HG03432 (cell line): ENCODE measurements around the gene CLIP1.
"Not testable (repeated sequence)": the region's sequence is repeated elsewhere in the genome, so short reads cannot be mapped to it uniquely, and the experiment has no call there.

Experiments
- ATAC-seq: cut with Tn5 transposase; IDR thresholded peaks from one replicate; pipeline ENCODE4 v1.9.1; 2021; ENCODE audit warnings: mild to moderate bottlenecking, moderate library complexity; ENCODE audit not compliant: unreplicated experiment

The CLIP1 gene

DNA sequence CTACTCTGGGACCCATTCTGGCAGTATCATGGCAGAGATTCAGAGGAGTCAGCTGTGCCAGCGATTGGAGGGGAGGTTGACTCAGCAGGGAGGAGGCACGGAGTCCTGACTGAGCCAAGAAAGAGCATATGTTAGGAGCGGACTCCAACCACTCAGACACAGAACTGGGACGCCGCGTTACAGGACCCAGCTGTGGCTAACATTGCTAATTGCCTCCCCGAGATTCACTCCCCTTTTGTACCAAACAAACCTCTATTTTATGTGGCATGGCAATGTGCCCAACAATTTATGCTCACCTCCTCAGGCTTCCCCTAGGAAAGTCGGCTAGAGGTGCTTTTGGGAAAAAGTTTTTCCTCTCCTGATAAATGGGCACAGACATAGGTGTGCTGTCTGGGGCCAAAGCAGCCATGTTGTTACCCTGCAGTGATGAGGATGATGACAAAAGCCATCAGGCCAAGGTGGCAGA is 15.2 kb upstream of the CLIP1 start:
- no peak for ATAC-seq

DNA sequence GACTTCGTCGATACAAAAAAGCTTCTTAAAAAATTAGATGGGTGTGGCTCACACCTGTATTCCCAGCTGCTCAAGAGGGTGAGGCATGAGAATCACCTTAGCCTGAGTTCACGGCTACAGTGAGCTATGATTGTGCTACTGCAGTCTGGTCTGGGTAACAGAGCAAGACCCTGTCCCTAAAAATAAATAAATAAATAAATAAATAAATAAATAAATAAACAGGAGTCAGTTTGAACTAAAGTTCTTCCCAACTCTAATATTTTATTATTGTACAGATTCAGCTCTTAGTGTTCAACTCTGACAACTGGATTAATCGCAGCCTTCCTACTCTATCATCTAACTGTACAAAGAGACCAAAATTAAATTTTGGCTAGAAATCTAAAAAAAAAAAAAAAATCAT is 12.7 kb upstream of the CLIP1 start:
- ATAC-seq: no peak

GRCh38 chr12:122429043-122429442 is 6.6 kb upstream of the CLIP1 start:
- not testable (repeated sequence) for ATAC-seq

- no peak for ATAC-seq
These were observed 4.9 kb upstream of the CLIP1 start for GRCh38 chr12:122427403-122427802.

- ATAC-seq: no peak
These were observed 1.0 kb upstream of the CLIP1 start for GRCh38 chr12:122423258-122424165.

DNA sequence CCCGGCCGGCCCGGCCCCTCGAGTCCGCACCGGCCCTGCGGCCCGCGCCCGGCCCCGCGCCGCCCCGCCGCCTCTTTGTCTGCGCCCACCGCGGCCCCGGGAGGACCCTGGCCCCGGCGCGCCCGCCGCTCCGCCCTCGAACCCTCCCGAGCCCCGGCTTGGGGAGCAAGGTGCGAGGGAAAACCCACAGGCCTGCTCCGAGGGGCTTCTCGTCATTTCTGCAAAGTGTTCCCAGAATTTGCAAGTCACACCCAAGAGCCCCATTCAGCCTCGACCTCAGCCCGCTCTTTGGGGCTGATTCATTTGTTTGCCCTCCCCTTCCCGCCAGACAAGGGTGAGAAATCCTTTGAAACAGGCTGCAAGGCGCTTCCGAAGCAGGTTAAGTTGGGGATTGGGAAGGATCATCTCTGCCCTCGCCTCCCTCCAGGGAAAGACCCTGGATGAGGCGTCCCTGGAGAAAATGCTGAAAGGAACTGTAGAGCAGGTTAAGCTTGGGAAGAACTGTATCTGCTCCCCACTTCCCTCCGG is 325 bp upstream of the CLIP1 start:
- peak; percentile 6 for ATAC-seq

DNA sequence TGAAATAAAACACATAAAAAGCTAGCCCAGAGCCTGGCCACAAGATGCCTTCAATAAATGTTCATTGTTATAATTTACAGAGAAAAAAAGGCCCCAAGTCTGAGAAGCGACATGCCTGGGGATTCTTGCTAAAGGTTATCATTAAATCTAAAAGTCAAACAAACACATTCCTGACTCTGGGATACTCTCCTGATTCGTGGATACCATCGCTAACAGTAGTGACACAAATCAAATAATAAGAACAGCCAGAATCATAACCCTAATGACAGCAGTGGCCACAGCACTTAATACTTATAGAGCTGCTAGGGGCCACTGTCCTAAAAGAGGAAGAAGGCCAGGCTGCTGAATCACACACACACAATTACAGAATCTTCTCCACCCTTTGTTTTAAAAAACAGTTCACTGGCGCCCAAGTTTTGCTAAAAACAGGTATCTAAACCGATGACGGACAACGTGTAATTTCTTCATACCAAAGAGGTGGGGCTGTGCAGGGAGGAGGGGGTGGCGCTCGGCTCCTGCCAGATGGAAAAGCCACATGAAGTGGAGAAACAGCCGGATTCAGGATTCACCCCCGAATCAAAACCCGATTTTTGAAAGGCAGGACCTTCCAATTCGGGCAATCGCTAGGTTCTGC is 1.2 kb downstream of the CLIP1 start:
- no peak for ATAC-seq

GRCh38 chr12:122420471-122421162 is 1.9 kb downstream of the CLIP1 start:
- ATAC-seq: no peak

DNA sequence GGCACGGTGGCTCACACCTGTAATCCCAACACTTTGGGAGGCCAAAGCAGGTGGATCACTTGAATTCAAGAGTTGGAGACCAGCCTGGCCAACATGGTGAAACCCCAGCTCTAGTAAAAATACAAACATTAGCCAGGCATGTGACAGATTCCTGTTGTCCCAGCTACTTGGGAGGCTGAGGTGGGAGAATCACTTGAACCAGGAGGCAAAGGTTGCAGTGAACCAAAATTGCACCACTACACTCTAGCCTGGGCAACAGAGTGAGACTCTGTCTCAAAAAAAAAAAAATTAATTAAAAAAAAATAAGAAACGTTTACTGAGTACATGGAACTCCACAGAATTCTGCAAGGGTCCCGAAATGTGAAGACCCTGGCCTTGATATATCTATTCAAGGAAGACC is 3.4 kb downstream of the CLIP1 start:
- ATAC-seq: not testable (repeated sequence)

DNA sequence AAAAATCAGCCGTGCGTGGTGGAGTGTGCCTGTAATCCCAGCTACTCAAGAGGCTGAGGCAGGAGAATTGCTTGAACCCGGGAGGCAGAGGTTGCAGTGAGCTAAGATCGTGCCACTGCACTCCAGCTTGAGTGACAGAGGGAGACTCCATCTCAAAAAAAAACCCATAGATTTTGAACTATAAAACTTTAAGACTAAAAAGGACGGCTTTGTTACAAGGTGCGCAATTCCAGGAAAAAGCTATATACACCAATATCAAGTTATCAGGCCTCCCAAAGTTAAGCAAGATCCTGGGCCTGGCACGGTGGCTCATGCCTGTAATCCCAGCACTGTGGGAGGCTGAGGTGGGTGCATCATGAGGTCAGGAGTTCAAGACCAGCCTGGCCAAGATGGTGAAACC is 6.8 kb downstream of the CLIP1 start:
- ATAC-seq: not testable (repeated sequence)

GRCh38 chr12:122413516-122414404 is 8.7 kb downstream of the CLIP1 start:
- ATAC-seq: no peak

- ATAC-seq: no peak
These were observed 9.5 kb downstream of the CLIP1 start for GRCh38 chr12:122412851-122413433.

DNA sequence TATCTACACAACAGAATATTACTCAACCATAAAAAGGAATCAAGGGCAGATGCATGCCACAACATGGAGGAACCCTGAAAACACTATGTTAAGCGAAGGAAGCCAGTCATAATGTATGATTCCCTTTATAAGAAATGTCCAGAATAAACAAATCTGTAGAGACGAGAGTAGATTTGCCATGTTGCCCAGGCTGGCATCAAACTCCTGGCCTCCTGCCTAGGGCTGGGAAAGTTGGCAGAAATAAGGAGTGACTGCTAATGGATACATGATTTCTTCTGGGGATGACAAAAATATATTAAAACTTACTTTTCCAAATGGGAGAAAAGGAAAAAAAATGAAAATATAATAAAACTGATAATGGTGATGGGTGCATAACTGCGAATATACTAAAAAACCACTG is 10.9 kb downstream of the CLIP1 start:
- ATAC-seq: no peak

- ATAC-seq: no peak
These were observed 15.3 kb downstream of the CLIP1 start for GRCh38 chr12:122407208-122407607.

- ATAC-seq: no peak
These were observed 15.7 kb downstream of the CLIP1 start for GRCh38 chr12:122406701-122407164.

DNA sequence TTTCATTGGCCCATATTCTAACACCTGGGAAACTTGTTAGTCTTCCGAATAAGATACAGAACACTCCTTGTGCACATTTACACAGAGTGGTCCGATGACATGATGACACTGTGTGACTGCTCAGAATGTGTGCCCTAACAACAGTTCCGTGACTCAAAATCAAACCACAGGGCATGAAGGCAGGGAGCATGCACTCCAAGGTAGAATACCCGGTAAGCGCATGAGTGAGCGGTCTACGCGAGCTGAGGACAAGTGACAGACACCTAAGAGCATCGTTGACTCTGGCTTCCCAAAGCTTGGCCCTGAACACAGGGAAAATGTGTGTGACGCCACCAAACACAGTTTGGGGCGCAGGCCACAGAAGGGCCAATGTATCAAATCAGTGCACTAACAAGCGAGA is 18.6 kb downstream of the CLIP1 start:
- ATAC-seq: peak; percentile 32

DNA sequence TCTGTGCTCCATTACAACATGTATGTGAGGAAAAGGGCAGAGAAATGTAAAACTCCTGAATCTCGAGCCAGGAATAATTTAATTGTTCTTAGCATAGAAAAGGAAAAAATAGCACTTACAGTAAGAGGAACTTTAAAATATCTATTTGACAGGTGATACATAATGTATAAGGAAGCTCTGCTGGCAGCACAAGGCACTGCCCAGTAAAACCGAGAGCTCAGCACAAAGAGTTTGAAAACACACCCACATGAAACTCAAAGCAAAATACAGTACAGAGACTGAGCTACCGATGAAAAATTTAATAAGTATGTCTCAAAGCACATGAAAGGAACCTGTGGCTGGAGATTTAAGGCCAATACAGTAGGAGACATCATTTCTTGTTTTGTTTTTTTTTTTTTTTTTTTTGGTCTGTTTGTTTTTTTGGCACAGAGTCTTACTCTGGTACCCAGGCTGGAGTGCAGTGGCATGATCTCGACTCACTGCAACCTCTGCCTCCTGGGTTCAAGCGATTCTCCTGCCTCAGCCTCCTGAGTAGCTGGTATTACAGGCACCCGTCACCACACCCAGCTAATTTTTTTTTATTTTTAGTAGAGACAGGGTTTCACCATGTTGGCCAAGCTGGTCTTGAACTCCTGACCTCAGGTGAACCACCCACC is 19.2 kb downstream of the CLIP1 start:
- ATAC-seq: peak; percentile 60

DNA sequence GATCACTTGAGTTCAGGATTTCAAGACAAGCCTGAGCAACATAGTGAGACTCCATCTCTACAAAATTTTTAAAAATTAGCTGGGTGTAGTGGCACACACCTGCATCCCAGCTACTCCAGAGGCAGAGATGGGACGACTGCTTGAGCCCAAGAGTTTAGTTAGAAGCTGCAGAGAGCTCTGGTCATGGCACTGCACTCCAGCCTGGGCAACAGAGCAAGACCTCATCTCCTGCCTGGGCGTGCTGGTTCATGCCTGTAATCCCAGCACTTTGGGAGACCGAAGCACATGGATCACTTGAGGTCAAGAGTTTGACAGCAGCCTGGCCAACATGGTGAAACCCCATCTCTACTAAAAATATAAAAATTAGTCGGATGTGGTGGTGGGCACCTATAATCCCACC is 20.2 kb downstream of the CLIP1 start:
- no peak for ATAC-seq
